ENCODE measurements around the gene HOXA2. TPM values are rescaled to one million over a fixed set of nuclear protein-coding genes. Genes with fewer than 3 reads are reported as not detected.

The HOXA2 gene
- total and polyA plus RNA-seq, 2 of the 13 experiments (the other 11 are each of a cell fraction or from before 2014, with no cell fraction given) = 0.22 to 0.29 TPM

DNA sequence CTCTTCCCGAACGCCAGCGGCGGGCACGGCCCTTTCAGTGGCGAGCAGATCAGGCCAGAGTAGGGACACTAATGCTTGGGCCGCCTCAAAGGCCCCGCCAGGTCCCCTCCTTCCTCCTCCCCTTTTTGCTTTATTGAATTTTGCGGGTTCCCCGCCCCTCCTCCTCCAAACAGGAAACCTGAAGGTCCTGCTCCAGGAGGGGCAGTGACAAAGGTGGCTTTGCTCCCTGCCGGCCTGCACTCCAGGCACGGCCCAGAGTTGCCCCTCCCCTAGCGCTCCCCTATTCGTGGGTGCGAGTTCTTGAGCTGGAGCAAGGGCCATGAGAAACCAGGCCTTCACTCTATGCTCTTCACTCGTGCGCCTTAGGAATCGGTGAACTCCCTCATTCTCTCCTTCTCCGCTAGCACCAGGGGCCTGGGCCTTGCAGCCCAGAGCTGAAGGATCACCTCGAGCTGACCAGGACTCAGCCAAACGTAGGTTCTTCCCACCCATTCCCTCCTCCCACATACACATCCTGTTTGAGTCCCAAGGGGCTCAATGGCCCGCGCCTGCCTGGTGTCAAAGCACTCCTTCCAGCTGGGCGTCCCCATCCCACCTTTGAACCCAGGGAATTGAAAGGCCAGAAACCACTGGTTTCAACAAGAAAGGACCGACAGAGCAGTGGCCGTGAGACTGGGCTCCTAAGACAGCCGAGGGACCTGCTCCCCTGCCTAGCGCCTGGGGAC is 45.7 kb upstream of the HOXA2 start (continued):
- TF ChIP-seq ZNF18 (CRISPR knock-in tag; IDR thresholded peaks at IDR 0.05; ENCODE audit: insufficient replicate concordance) (no peak), ZBTB38 (CRISPR knock-in tag; IDR thresholded peaks at IDR 0.05) (peak; percentile 83; the same call in 1 of the 2 replicates), BRF2 (CRISPR knock-in tag; IDR thresholded peaks at IDR 0.05) (no peak)

DNA sequence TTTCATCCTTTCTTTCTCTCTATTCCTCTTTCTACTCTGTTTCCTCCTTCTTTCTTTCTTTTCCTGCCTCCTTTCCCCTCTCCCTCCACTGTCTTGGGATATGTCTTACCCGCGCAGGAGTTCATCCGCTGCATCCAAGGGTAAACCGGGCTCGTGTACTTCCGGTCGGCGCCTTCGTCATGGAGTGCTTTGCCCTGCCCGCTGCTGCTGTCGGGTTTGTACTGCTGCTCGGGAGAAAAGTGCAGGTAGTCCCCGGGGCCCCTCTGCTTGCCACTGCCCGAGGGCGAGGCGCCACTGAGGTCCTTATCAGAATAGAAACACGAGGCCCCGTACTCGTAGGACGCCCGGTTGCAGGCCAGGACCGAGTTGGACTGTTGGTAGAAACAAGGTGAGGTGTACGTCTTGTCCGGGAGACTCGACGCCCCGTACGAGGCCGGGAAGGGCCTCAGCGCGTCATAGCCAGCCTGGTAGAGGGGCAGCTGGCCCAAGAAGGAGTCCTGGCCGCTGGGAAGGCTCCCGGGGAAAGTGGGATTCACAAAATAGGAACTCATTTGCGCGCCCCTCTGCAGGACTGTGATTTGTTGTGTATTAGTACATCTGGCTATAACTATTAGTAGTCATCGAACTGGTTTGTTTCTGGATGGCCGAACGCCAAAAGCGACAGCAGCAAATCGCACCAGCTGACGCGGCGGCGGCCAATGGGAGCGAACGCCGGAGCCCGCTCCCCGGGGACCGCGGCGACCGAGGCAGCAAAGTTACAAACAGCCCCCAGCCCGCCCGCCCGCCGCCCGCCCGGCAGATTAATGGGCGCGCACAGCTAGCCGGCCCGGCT is 44.9 kb upstream of the HOXA2 start, which contains the start of gene HOXA6:
Gene HOXA6, minus strand, starts transcription at position 576 of the 832 bp plus-strand sequence. Its CDS starts 25 bp downstream, at position 551.
- no TSS peak for BruUV-seq (replicated peaks)
- Histone ChIP-seq H3K27ac (ENCODE audit: extremely low read length, insufficient read depth, low read length) (no peak within 1 kb of the TSS), H3K9ac (ENCODE audit: insufficient read depth, low read depth, low read length) (no peak within 1 kb of the TSS), H3K9me3 (ENCODE audit: low read length) (no peaks in the 10 kb centered on the region), H2AFZ (ENCODE audit: low read length) (no peak within 1 kb of the TSS), H3K4me1 (ENCODE audit: insufficient read depth, low read length) (peaks cover 36% of the 10 kb centered on the region), H3K4me2 (ENCODE audit: low read depth, low read length) (peak within 1 kb of the TSS; percentile 88), H3K79me2 (ENCODE audit: insufficient read depth, low read length) (peaks cover 5% of the 10 kb centered on the region), H3K36me3 (replicated peaks in 1 of 2; ENCODE audit: control insufficient read depth in 1 of 2, insufficient read depth in 2 of 2, low read length in 2 of 2) (no peaks in the 10 kb centered on the region; a peak in 2 of 5 replicates), H4K20me1 (ENCODE audit: insufficient read depth, low read length) (no peaks in the 10 kb centered on the region), H3K4me3 (replicated peaks in 1 of 3; ENCODE audit: insufficient read depth in 1 of 3, low read depth in 2 of 3, low read length in 3 of 3) (peak within 1 kb of the TSS in 2 of 3 experiments; percentile 80 to 88; a peak in 2 of 6 replicates), H3K27me3 (ENCODE audit: control insufficient read depth in 1 of 2, insufficient read depth in 2 of 2, low read length in 2 of 2) (peaks cover 0 to 13% of the 10 kb centered on the region in 2 experiments; a peak in 2 of 5 replicates)
- WGBS (ENCODE audit: low lambda C conversion rate) = 95% methylated on average over 37 of the region's 63 CpGs
- POLR2A ChIA-PET = no interaction called here
- CTCF ChIA-PET (ENCODE audit: low intra/inter-chr PET ratio, low total read pairs) = no interaction called here
- DNase-seq (ENCODE audit: low spot score) = no peak
- no peak for ATAC-seq
- intact Hi-C loops (cut with micrococcal nuclease; ENCODE audit: unreplicated experiment) = no loop called here
- FAIRE-seq = no peak
- in situ Hi-C loops (cut with HindIII; ENCODE audit: extremely low pct_ligation_motif_present, low pct_unique_long_range_greater_than_20kb) = no loop called here
- no peak for TF ChIP-seq ZNF350 (CRISPR knock-in tag; IDR thresholded peaks at IDR 0.05; ENCODE audit: borderline replicate concordance, low read depth)
- TF ChIP-seq TARDBP (CRISPR knock-in tag; IDR thresholded peaks at IDR 0.05) = no peak
- TF ChIP-seq PPARG (CRISPR knock-in tag; conservative IDR thresholded peaks at IDR 0.05) = no peak
- TF ChIP-seq DMAP1 (CRISPR knock-in tag; IDR thresholded peaks at IDR 0.05) = no peak
- TF ChIP-seq, protein P1, sequence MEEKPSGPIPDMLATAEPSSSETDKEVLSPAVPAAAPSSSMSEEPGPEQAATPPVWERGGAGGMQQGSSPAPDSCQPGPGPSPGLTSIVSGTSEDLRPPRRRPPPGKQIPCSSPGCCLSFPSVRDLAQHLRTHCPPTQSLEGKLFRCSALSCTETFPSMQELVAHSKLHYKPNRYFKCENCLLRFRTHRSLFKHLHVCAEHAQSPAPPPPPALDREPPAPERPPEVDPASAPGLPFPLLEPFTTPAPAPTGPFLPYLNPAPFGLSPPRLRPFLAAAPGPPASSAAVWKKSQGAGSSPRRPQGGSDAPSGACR (CRISPR knock-in tag; IDR thresholded peaks at IDR 0.05) = no peak
- TF ChIP-seq GPN1 (CRISPR knock-in tag; IDR thresholded peaks at IDR 0.05; ENCODE audit: borderline replicate concordance) = no peak
- TF ChIP-seq, protein P2, sequence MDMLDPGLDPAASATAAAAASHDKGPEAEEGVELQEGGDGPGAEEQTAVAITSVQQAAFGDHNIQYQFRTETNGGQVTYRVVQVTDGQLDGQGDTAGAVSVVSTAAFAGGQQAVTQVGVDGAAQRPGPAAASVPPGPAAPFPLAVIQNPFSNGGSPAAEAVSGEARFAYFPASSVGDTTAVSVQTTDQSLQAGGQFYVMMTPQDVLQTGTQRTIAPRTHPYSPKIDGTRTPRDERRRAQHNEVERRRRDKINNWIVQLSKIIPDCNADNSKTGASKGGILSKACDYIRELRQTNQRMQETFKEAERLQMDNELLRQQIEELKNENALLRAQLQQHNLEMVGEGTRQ (IDR thresholded peaks at IDR 0.05; ENCODE audit: low read depth, low read length) = no peak
- TF ChIP-seq, protein P2 (CRISPR knock-in tag; IDR thresholded peaks at IDR 0.05; ENCODE audit: borderline replicate concordance) = no peak
- TF ChIP-seq ZNF761 (CRISPR knock-in tag; conservative IDR thresholded peaks at IDR 0.05) = no peak
- no peak for TF ChIP-seq ZBTB8A (CRISPR knock-in tag; IDR thresholded peaks at IDR 0.05; ENCODE audit: borderline replicate concordance, low read depth)

Data from HepG2 (cell line).